HS-27A (cell line): Measurements from ENCODE around the gene KCNJ10.
A peak's percentile ranks its signal among the peaks of the same experiment; 100 is the strongest.

ENCODE experiments used
- DNase-seq: peaks from one replicate; pipeline ENCODE4 v3.0.0-alpha.2; 2012; ENCODE audit warnings: low read depth, missing footprints

Gene KCNJ10

GRCh38 chr1:159962176-159962575, 107.8 kb downstream of the KCNJ10 start:
- DNase-seq = no peak

- DNase-seq = no peak
Observed at GRCh38 chr1:159961636-159962035, 108.3 kb downstream of the KCNJ10 start.

GRCh38 chr1:159960721-159961381, 109.1 kb downstream of the KCNJ10 start:
- DNase-seq = peak; percentile 89

GRCh38 chr1:159959451-159959850, 110.5 kb downstream of the KCNJ10 start:
- no peak for DNase-seq

- no peak for DNase-seq
Observed at GRCh38 chr1:159958719-159959380, 111.1 kb downstream of the KCNJ10 start.

- no peak for DNase-seq
Observed at GRCh38 chr1:159957824-159958268, 112.1 kb downstream of the KCNJ10 start.

GRCh38 chr1:159955456-159955855, 114.5 kb downstream of the KCNJ10 start:
- DNase-seq = no peak

GRCh38 chr1:159953536-159954515, 116.1 kb downstream of the KCNJ10 start, which contains the start of gene SLAMF9:
SLAMF9 (minus strand) TSS chr1:159954237; CDS start chr1:159954137, 100 bp downstream.
- no peak for DNase-seq

GRCh38 chr1:159952932-159953331, 117.0 kb downstream of the KCNJ10 start:
- no peak for DNase-seq

GRCh38 chr1:159951551-159951950, 118.4 kb downstream of the KCNJ10 start:
- no peak for DNase-seq

- no peak for DNase-seq
Observed at GRCh38 chr1:159951016-159951415, 118.9 kb downstream of the KCNJ10 start.

- DNase-seq = no peak
Observed at GRCh38 chr1:159949981-159950381, 120.0 kb downstream of the KCNJ10 start.

GRCh38 chr1:159949123-159949522, 120.8 kb downstream of the KCNJ10 start:
- DNase-seq = no peak
